ENCODE results near the gene MORN5.
"Not testable (repeated sequence)": the region's sequence is repeated elsewhere in the genome, so short reads cannot be mapped to it uniquely, and the experiment has no call there.

MORN5 gene

DNA sequence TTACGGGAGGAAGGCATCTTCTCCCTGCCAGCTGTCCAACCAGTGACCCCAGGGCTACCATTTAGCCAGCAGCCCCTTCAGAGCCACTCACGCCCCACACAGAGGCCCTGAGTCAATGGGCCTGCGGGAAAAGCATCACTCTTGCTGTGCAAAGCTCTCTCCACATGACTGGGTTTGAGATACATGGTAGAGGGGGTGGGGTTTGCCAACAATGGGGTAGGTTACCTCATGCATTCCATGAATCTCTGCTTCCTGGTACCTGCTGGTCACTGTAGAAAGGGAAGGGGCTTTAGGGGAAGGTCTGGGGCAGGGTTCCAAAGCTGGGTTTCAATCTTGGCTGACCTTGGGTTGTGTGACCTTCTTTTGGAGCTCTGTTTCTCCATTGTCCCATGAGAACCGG lies 43.7 kb upstream of the MORN5 start:
- no peak overlapping the region for H3K4me3 ChIP-seq (ENCODE audit: low read depth, low read length)
- TF ChIP-seq, protein P1, sequence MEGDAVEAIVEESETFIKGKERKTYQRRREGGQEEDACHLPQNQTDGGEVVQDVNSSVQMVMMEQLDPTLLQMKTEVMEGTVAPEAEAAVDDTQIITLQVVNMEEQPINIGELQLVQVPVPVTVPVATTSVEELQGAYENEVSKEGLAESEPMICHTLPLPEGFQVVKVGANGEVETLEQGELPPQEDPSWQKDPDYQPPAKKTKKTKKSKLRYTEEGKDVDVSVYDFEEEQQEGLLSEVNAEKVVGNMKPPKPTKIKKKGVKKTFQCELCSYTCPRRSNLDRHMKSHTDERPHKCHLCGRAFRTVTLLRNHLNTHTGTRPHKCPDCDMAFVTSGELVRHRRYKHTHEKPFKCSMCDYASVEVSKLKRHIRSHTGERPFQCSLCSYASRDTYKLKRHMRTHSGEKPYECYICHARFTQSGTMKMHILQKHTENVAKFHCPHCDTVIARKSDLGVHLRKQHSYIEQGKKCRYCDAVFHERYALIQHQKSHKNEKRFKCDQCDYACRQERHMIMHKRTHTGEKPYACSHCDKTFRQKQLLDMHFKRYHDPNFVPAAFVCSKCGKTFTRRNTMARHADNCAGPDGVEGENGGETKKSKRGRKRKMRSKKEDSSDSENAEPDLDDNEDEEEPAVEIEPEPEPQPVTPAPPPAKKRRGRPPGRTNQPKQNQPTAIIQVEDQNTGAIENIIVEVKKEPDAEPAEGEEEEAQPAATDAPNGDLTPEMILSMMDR (IDR thresholded peaks at IDR 0.05; ENCODE audit: low read depth, low read length), result no peak

DNA sequence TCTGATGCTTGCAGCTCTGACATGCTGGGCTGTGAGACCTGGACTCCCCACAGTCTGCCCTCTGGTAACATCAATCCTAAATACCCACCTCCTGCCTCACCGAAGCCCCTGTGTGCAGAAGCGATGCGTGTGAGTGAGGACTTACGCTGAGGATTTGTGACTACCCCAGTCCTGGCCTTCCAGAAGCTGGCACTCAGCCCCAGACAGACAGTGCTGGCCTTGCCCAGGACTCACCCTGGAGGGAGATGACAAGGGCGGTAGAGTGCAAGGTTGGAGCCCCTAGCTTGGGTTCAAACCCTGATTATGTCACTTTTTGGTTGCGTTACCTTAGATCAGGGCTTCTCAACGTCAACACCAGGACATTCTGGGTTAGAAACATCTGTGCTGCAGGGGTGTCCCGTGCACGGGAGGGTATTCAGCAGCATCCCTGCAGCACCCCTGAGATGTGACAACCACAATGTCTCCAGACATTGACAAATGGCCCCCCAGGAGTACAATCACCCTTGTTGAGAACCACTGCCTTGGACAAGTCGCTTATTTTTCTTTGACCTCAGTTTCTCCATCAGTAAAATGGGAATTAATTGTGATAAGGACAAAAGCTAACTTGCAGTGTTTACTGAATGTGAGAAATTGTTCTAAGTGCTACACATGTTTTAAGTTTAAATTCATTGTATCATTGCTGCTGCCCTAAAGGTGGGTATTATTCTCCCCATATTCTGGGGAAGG lies 43.1 kb upstream of the MORN5 start:
- H3K4me3 ChIP-seq (ENCODE audit: low read depth, low read length), result no peak overlapping the region
- TF ChIP-seq, protein P1 (IDR thresholded peaks at IDR 0.05; ENCODE audit: low read depth, low read length), result no peak

DNA sequence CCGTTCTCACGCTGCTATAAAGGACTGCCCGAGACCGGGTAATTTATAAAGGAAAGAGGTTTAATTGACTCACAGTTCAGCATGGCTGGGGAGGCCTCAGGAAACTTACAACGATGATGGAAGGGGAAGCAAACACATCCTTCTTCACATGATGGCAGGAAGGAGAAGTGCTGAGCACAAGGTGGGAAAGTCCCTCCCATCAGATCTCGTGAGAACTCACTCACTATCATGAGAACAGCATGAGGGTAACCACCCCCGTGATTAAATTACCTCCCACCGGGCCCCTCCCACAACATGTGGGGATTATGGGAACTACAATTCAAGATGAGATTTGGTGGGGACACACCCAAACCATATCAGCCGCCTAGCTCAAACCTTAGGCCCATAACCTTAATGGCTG lies 42.5 kb upstream of the MORN5 start:
- H3K4me3 ChIP-seq (ENCODE audit: low read depth, low read length), result not testable (repeated sequence)

DNA sequence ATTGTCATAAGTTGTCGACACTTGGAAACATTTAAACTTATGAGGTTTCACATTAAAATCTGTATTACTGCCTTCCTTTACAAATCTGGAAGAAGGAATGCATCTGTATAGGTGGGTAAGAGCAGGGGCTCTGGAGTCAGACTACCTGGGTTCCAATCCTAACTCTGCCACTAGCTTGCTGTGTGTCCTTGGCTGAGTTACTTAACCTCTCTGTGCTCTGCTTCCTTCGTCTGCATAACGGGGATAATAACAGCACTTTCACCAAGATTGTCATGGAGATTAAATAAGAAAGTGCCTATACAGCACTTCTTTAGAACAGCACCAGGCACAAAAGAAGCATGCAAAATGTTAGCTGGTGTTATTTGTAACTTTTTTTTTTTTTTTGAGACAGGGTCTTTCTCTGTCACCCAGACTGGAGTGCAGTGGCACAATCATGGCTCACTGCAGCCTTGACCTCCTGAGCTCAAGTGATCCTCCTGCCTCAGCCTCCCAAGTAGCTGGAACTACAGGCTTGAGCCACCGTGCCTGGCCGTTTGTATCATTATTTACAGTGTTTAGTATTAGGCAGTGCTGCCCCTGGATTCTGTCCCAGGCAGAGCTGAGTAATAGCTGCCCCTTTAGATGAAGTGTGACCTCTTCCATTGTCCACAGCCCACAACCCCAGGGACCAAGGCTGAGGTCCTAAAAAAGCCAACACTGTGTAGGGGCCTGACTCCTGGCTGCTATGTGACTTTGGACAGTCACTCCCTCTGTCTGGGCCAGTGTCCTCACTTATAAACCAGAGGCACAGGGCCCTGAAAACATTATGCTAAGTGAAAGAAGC lies 41.2 kb upstream of the MORN5 start:
- H3K4me3 ChIP-seq (ENCODE audit: low read depth, low read length), result no peak overlapping the region
- TF ChIP-seq, protein P1 (IDR thresholded peaks at IDR 0.05; ENCODE audit: low read depth, low read length), result no peak

DNA sequence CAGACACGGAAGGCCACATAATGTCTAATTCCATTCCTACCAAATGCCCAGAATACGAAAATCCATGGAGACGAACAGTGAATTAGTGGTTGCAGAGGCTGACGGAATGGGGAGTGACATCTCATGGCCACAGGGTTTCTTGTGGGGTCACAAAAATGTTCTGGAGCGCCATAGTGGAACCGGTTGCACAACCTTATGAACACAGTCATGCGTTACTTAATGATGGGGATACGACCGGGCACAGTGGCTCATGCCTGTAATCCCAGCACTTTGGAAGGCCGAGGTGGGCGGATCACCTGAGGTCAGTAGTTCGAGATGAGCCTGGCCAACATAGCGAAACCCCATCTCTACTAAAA lies 40.6 kb upstream of the MORN5 start:
- no peak overlapping the region for H3K4me3 ChIP-seq (ENCODE audit: low read depth, low read length)
- TF ChIP-seq, protein P1 (IDR thresholded peaks at IDR 0.05; ENCODE audit: low read depth, low read length), result no peak

DNA sequence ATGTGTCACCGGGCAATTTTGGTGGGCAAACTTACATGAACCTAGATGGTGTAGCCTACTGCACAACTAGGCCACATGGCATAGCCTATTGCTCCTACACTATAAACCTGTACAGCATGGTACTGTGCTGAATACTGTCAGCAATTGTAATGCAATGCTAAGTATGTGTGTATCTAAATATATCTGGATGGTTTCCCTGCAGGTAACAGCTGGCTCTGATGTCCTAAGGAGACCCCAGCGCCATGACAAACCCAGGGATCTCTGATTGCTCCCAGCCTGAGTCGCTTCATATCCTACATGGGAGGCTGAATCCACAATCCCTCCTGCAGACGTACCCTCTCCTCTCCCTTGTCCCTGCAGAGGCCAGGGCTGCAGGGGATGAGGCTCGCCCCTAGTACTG lies 40.0 kb upstream of the MORN5 start:
- TF ChIP-seq, protein P1 (IDR thresholded peaks at IDR 0.05; ENCODE audit: low read depth, low read length), result no peak
- H3K4me3 ChIP-seq (ENCODE audit: low read depth, low read length), result no peak overlapping the region

DNA sequence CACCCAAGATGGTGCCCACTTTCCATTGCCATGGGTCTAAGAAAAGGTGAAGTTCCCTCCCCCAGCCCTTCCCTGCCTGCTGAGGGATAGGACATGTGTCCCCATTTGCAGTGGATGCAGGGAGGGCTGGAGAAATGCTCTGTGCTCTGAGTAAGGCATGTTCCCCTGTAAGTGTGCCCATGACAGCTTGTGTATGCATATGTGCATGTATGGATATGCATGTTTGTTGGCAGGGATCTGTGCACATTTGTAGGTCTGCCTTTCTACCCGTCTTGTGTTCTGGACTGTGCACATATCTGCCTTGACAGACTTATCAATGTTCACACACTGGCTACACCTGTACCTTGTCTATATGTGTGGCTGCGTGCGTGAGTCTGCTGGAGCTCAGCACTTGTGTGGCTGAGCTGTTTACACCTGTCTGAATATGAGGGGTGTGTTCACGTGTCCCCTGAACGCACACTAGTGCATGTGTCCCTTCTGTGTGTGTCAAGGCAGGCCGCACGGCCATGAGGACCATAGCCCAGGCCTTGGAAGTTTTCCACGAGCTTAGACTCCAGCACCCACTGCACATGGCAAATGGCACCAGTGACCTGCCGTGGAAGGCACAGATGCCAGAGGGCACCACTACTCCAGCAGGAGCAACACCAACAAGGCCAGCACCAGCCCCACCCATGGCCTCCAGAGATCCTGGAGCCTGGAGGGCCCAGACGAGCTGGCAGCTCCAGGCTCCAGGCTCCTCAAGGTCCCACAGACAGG lies 39.2 kb upstream of the MORN5 start:
- H3K4me3 ChIP-seq (ENCODE audit: low read depth, low read length), result no peak overlapping the region
- TF ChIP-seq, protein P1 (IDR thresholded peaks at IDR 0.05; ENCODE audit: low read depth, low read length), result no peak

Data from WI38 (cell line).